Ovary (tissue), 3 donors: ENCODE results near the gene DLK2.

Experiments used
- EP300 ChIP-seq: sonication (generic); formaldehyde crosslinking; IDR thresholded peaks from one replicate; pipeline ENCODE4 v1.6.1; 2017; ENCODE audit warnings: antibody characterized with exemption
- POLR2A ChIP-seq: fragments of 450-650 bp; IDR thresholded peaks from one replicate; pipeline ENCODE4 v1.6.1; 2017; ENCODE audit warnings: antibody characterized with exemption, mild to moderate bottlenecking, moderate library complexity
- TF ChIP-seq, protein P1 (sequence below), 3 donors: fragments of 450-650 bp in 2 of 3; fragments of 200-600 bp in 1 of 3; IDR thresholded peaks; one replicate each; pipeline versions ENCODE4 v1.5.1 to v1.8.0; 2016 to 2022; ENCODE audit warnings: antibody characterized with exemption in 3 of 3, mild to moderate bottlenecking in 1 of 3
- donor health status: DM: no; HTN: no; CAD: no.

DNA sequence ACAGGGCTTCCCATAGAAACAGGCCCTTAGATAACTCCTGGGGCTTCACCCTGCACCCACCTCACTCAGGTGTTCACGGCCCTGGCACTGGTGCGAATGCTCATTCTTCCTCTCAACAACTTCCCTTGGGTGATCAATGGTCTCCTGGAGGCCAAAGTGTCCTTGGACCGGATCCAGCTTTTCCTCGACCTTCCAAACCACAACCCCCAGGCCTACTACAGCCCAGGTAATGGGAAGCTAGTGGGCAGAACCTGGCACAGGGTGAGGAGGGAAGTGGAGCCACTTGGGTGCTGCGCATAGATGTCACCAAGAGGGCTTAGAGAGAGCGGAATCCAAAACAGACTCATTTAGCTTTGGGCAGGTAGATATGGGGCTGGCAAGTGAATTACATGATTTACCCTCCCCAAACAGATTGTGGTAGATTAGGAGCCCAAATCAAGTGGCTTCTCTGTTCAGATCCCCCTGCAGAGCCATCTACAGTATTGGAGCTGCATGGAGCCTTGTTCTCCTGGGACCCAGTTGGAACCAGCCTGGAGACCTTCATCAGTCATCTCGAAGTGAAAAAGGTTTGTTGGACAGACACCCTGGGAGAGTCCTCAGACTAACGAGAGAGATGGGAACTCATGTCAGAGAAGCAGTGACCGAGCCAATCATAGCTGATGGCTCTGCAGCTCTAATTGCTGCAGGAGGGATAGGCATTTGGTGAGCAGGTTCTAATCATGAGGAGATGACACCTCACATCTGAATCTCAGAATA lies 19.5 kb downstream of the DLK2 start:
- TF ChIP-seq POLR2A: no peak
- TF ChIP-seq, protein P1, sequence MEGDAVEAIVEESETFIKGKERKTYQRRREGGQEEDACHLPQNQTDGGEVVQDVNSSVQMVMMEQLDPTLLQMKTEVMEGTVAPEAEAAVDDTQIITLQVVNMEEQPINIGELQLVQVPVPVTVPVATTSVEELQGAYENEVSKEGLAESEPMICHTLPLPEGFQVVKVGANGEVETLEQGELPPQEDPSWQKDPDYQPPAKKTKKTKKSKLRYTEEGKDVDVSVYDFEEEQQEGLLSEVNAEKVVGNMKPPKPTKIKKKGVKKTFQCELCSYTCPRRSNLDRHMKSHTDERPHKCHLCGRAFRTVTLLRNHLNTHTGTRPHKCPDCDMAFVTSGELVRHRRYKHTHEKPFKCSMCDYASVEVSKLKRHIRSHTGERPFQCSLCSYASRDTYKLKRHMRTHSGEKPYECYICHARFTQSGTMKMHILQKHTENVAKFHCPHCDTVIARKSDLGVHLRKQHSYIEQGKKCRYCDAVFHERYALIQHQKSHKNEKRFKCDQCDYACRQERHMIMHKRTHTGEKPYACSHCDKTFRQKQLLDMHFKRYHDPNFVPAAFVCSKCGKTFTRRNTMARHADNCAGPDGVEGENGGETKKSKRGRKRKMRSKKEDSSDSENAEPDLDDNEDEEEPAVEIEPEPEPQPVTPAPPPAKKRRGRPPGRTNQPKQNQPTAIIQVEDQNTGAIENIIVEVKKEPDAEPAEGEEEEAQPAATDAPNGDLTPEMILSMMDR (IDR thresholded peaks at IDR 0.05): no peak
- no peak for TF ChIP-seq EP300
